ENCODE results near the gene ANKRD33B.

ANKRD33B gene

DNA sequence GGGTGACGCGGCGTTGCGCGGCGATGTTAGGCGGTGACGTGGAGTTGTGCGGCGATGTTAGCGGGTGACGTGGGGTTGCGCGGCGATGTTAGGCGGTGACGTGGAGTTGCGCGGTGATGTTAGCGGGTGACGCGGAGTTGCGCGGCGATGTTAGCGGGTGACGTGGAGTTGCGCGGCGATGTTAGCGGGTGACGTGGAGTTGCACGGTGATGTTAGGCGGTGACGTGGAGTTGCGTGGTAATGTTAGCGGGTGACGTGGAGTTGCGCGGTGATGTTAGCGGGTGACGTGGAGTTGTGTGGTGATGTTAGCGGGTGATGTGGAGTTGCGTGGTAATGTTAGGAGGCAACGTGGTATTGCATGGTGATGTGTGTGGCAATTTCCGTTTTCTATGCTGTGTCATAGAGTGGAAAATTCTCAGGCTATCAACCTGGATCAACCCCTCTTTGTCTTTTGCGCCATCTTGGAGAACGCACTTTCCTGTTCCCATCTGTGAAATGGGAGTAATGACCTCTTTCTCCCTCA, 76.0 kb downstream of the ANKRD33B start:
- DNase-seq, result no peak

DNA sequence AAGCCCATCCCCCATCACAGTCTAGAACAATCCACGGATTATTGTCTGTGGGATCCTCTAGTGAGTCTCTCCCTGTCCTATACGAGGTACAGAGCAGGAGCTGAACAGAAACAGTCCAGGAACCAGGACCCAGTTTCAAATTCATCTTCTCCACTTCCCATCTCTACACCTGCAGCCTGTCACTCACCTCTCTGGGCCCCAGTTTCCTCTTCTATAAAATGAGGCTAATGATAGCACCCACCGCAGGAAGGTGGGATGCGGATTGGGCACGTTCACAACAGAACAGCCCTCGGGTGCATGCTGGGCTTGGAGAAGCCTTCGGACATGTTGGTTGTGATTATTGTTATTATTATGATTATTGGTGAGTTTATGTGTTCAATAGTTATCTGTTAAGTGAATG, 78.5 kb downstream of the ANKRD33B start:
- no peak for DNase-seq

DNA sequence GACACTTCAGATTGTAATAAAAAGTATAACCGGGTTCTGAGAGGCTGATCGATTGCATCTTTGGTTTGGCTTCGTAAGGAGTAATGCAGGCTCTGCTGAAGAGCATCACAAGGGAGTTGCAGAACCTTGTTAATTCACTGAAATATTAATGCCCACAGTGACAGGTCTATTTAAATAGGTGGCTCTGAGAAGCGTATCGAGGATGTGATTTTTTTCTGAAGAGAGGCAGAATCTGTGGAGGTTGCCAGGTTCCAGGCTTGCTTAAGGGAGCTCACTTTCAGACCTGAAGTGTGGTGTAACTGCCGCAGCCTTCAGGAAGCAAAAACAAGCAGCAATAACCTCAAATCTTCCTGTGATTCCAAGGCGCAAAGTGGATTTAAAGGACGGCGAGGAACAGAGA, 80.3 kb downstream of the ANKRD33B start:
- no peak for DNase-seq

DNA sequence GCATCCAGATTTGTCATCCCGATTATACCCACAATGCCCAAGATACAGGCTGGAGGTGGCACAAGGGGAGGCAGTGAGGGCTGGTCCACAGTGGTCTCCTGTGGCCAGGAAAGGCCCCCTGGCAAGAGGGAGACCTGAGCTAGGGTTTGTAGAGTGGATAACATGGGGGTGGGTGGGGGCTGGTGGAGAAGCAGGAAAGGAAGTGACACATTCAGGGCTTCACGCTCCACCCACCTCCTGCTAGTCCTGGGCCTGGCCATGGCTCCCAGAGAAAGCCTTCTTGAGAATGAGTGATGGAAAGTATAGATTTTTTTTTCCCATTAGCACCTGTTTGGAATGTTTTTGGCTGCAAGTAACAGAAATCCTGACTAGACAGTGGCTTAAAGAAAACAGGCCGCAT, 81.3 kb downstream of the ANKRD33B start:
- DNase-seq, result no peak

DNA sequence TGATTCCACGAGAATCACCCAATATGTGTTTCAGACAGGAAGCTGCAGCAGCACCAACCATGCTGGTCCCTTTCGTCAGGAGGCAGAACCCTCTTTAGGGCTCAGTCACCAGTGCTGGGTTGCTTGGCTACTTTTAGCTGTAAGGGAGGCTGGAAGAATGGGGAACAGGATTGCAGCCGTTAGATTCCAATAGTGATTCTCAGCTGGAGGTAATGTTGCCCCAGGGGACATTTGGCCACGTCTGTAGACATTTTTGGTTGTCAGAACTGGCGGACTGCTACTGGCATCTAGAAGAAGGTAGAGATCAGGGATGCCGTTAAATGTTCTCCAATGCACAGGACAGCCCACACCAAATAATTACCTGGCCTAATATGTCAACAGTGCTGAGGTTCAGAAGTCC, 81.8 kb downstream of the ANKRD33B start:
- no peak for DNase-seq

DNA sequence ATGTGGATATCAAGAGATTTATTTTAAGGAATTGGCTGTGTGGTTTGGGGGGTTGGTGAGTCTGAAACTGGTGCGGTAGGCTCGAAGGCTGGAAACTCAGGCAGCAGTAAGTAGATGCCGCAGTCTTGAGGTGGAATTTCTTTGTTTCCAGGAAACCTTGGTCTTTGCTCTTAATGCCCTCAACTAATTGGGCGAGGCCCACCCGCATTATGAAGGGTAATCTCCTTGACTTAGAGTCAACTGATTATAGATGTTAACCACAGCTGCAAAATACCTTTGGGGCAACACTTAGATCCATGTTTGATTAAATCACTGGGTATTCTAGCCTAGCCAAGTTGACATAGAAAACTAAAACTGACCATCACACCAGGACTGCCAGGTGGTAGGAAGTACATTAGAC, 83.8 kb downstream of the ANKRD33B start:
- no peak for DNase-seq

DNA sequence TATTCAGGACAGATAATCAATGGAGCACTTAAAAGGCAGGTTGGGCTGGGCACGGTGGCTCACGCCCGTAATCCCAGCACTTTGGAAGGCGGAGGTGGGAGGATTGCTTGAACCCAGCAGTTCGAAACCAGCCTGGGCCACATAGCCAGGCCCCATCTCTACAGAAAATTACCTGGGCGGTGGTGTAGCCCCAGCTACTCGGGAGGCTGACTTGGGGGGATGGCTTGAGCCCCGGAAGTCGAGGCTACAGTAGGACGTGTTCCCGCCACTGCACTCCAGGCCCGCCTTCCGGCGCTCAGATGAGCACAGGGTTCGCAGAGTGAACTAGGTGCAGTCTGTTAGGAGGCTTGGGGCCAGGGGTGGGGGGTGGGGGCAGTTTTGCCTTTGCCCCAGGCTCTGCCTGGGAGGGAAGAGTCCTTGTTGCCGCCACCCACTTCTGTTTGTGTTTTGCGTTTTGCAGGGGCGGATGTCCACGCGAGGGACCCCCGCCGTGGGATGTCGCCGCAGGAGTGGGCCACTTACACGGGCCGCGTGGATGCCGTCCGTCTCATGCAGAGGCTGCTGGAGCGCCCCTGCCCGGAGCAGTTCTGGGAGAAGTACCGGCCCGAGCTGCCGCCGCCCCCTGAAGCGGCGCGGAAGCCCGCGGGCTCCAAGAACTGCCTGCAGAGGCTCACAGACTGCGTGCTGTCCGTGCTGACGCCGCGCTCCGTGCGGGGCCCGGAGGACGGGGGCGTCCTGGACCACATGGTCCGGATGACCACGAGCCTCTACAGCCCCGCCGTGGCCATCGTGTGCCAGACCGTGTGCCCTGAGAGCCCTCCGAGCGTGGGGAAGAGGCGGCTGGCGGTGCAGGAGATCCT, 85.2 kb downstream of the ANKRD33B start:
- DNase-seq, result no peak

DNA sequence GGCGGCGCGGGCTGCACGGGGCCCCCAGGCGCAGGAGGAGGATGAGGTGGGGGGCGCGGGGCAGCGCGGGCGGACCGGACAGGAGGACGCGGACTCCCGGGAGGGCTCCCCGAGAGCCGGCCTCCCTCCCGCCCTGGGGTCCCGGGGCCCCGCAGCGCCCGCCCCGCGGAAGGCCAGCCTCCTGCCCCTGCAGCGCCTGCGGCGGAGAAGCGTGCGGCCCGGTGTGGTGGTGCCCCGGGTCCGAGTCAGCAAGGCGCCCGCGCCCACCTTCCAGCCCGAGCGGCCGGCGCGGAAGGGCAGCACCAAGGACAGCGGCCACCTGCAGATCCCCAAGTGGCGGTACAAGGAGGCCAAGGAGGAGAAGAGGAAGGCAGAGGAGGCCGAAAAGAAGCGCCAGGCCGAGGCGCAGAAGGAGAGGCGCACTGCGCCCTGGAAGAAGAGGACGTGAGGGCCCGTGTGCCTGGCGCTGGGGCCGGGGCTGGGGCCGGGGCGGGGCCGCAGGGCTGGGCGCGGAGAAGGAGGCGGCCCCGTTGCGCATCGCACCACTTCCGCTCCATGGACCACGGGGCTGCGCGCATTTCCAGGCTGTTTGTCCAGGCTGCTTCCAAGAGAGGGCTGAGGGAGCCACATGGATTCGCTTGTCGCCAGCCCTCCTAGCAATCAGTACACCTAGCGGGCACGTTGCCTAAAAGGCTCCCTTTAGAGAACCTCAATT, 86.0 kb downstream of the ANKRD33B start:
- no peak for DNase-seq

DNA sequence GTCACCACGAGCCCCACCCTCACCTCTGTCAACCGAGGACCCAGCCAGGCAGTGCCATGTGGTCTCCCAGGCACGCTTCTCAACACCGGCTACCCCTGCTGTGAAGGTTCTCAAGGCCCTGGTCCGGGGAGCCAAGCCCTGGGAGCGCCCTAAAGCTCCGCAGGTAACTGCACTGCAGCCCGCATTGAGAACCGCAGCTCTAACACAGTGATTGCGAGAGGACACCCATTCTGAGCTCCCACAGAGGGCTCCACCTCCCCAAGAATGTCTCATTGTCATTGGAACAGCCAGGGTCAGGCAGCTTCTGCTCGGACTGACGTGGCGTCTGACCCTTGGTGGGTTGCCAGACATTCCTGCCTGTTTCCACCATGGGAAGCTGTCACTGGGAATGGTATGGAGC, 88.3 kb downstream of the ANKRD33B start:
- DNase-seq, result no peak

DNA sequence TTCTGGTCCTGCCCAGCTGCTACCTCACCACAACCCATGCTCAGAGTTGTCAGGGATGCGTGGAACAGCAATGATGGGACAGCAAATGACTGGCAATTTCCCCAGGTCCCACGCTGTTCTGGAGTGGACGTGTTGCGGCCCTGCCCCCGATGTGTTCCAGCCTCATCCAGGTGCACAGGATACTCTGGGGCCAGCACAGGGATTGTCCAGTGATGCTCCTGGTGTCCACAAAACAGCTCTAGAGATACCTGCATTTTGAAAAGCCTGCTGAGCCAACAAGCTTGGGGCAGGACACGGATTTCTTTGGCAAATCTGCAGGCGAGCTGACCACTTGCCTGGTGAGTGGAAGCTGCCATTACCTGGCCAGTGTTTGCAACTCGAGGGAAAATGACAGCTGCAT, 88.7 kb downstream of the ANKRD33B start:
- no peak for DNase-seq

DNA sequence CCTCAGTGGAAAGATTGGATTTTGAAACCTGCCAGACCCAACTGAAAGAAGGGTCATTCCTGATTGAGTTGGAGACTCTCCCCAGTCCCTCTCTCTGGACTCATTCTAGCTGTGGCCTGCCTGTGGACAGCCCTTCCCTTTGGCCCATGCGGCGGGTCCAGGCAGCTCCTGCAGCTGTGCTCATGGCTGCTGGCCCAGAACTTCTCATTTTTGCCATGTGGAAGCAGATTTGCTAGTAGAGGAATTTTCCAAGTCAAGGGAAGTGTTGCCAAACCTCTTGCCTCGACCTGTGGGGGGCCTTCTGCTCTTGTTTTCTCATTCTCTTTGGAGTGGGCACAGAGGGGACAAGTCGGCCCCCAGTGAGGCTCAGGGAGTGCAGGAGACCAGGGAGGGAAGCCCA, 89.2 kb downstream of the ANKRD33B start:
- DNase-seq, result no peak

DNA sequence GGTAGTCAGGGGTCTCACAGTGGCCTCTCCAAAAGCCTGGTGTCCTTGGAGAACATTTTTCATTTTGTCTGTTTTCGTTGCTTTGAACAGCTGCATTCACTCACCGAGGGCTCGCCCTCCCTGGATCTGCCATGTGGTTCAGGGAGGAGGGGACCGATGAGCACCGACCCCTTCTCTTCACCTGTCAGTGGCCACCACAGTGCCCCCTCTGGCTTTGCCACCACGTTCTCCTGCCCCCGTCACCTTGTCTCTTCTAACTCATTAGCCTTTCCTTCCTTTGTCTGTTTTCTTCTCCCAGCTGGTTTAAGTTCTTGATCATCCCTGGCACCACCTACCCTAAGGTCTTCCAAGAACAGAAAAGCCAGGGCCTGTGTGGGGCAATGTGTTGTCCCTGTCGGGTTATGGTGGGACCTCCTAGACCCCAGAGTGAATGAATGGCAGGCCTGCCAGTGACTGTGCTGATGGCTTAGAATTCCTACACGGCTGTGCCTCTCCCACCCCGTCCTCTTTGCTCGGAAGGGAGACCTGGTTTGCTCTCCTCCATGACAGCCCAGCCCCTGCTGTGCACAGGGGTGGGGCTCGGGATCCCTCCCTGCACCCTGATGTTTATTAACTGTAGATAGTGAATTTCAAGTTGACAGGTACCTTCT, 90.0 kb downstream of the ANKRD33B start:
- no peak for DNase-seq

DNA sequence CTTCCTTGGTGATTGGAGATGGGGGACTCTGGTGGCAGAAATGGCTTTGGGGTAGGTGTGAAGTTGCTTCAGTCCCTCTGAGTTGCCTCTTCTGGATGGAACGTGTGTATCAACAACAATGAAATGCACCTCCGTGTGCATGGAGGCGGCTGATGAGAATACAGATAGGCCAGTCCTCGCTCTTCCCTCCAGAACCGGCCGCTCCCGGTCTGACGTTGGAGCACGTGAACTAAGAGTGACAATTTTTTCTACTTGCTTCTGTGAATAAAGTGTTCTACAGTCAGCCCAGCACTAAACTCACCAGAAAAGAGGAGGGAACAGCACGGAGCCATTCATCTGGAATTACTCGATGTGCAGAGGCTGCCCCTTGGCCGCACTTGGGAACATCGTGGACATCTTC, 90.7 kb downstream of the ANKRD33B start:
- DNase-seq, result no peak

DNA sequence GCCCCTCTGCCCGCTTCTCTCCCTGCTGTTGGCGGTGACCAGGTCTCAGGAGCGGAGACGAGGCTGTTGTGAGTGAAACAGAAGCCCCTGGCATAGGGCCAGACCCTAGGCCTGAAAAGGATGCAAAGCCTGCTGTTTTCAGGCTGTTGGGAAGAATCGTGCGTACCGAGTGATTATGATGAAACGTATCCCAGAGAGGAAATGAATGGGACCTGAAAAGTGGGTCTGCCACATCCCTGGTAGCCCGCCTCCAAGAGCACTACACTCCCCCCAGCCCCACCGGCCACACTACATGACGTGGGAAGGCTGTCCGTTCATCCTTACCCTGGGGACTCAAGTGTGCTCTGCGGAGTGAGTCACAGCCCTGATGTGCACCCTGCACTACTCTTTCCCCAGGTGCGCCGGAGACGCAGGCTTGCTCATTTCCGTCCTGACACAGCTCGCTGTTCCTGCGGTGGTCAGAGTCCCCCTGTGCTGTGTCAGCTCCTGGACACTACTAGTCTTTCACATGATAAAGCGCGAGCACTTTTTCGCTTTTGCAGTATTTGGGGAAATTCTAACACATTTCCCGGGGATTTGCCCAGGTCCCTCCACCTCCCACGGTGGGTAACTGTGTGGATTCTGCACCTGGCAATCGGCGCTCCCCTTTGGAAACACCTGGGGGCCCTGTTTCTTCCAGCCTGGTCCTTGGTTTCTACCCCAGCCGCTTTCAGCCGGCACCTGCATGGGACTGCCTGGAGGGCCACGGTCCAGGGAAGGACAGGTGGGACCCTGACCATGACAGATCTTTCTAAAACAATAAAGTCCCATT, 91.5 kb downstream of the ANKRD33B start:
- no peak for DNase-seq

DNA sequence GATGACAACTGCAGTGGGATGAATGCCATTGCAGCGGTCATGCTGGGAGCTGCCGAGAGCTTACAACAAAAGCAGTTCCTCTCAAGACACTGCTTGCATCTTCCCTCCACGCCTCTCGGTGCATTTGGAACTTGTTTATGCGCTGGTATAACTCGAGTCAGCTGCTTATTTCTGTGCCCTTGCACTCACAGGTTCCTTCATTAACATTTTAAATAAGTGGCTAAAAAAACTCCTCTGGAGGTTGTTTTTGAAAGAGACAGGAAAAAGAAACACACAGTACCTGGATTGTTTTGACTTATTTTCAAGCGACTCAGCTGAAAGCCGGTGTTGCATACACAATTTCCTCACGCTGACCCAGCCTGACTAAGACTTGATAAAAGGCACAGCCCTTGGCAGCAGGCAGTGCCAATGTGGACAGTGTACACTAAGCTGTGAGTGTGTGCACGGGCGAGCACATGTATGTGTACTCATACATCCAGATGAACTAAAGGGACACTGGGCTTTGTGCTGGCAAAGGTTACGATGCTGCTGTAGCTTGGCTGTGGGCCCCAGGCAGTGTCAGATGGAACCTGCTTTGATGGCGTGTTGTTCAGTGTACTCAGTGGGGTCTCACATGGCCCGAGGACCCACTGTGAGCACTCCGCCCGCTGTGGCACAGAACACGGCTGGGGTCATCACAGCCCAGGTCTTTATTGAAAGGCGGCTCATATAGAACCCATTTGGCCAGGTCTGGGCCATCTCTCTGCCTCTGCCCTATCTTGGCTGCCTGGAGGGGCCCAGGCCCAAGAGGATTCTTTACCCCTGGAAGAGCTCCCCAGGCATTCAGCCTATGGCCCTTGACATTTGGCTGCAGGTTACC, 92.3 kb downstream of the ANKRD33B start:
- no peak for DNase-seq

DNA sequence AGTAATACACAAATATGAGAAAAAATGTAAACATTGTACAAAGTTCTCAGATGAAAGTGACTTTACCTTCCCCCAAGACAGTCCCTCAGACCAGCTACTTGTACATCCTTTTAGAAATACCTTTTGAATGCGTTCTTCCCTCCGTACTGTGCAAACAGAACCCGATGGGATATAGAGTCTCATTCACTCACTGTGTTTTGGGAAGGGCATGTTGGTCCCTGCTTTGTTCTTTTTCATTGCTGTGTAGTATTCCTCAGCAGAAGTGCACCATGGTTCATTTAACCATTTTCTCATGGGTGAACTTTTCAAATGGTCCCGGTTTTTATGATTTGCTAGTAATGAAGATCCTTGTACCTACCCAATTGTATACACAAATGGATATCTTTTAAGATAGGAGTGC, 94.4 kb downstream of the ANKRD33B start:
- DNase-seq, result no peak

DNA sequence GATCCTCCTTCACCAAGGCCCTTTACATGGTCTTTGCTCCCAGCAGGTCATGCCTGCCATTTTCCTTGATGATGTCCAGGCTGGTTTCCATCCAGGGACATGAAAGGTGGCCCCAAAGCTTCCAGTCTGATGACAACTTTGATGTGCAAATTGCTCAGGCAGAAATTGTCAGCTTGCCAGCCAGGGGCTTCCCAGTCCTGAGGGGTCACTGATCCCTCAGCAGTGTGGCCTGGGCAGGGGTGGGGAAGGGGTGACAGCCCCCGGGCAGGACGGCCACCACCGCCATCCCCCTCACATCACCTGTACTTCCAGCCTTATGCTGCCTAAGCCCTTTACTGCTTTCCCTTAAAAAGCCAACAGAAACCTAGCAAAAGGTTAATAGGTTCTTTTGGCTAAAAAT, 96.3 kb downstream of the ANKRD33B start:
- no peak for DNase-seq

DNA sequence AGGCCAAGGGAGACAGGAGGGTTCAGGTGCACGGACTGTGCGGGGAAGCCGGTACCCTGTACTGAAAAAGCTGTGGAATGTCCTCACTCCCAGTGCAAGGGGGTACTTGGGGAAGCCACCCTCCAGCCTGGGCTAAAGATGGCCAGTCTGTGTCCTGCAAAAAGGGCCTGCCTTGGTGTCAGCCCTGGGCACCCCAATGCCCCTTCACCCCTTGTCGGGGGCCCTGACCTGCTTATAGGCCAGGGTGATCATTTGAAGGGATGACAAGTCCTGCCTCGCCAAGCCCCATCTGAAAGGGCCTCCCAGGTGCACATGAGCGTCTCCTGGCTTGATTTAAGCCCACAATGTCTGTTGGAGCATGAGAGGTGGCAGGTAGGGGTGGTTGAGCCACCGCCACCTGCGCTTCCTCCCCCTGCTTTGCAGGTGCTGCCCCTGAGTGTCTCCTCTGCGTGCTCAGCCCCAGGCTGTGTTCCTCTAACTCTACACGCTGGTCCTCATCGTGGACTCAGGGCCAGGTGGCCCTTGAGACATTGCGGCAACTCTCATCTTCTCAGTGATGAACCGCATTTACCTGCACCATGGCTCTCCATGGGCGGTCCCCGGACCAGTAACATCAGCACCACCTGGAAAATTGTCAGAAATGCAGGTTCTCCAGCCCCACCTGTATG, 97.0 kb downstream of the ANKRD33B start:
- DNase-seq, result no peak

DNA sequence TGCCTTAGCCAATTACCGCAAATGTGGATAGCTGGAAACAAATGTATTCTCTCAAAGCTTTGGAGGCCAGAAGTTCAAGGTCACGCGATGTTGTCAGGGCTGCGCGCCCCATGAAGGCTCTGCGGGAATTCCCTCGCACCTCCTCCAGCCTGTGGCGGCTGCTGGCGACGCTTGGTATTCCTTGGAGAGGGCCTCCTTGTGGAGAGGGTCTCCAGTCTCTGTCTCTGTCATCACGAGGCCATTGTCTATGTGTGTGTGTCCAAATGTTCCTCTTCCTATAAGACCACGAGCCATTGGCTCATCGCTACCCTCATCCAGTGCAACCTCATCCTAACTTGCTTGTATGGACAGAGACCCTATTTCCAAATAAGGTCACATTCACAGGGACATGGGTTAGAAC, 97.5 kb downstream of the ANKRD33B start:
- DNase-seq, result no peak

DNA sequence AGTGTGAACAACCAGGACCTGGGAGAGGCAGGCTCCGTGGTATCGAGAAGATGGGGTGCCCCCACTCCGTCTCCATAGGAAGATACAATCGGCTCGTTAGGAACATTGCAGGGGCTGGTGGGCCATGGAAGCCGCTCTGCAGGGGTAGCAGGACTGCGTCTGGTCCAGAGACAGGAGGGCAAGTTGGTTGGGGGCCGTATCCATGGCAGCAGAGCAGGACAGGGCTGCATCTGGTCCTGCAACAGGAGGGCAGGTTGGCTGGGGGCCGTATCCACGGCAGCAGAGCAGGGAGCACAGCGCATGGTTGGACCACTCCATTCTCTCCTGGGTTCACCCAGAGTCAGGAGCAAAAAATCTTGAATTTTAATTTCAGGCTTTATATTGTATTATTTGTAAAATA, 98.2 kb downstream of the ANKRD33B start:
- no peak for DNase-seq
